Thyroid gland (tissue), 4 donors: Measurements from ENCODE around the gene KYNU. TPM values are rescaled to one million over a fixed set of nuclear protein-coding genes. Genes with fewer than 3 reads are reported as not detected.

Source experiments
- DNase-seq, 2 donors: peaks; one replicate each; pipeline ENCODE4 v3.0.0-alpha.2; 2019
- H3K27ac ChIP-seq, 3 donors: fragments of 200-600 bp; sonication (generic); 1 replicate in 2 of 3; 2 replicates in 1 of 3; pipeline ENCODE4 v1.5.1; 2016 to 2019; ENCODE audit warnings: mild to moderate bottlenecking in 1 of 3, moderate library complexity in 1 of 3
- H3K27me3 ChIP-seq: fragments of 200-600 bp; sonication (generic); one replicate; pipeline ENCODE4 v1.5.1; 2019
- H3K36me3 ChIP-seq, 2 donors: fragments of 200-600 bp; sonication (generic); one replicate each; pipeline ENCODE4 v1.5.1; 2016 to 2019
- H3K4me1 ChIP-seq, 2 donors: fragments of 200-600 bp; sonication (generic); one replicate each; pipeline ENCODE4 v1.5.1; 2017 to 2019
- H3K4me3 ChIP-seq, 3 donors: fragments of 200-600 bp; sonication (generic); replicated peaks in 1 of 3; 1 replicate in 2 of 3; 2 replicates in 1 of 3; pipeline ENCODE4 v1.5.1; 2016; ENCODE audit warnings: mild to moderate bottlenecking in 1 of 3
- H3K9me3 ChIP-seq: fragments of 200-600 bp; sonication (generic); one replicate; pipeline ENCODE4 v1.5.1; 2017
- POLR2A ChIP-seq, 2 donors: fragments of 450-650 bp; IDR thresholded peaks; one replicate each; pipeline ENCODE4 v1.6.1; 2017; ENCODE audit warnings: antibody characterized with exemption in 2 of 2, mild to moderate bottlenecking in 2 of 2, moderate library complexity in 1 of 2
- WGBS, 2 donors: methylation state at CpG; one replicate each; pipeline ENCODE4 v1.1.5; 2017; 5-methylcytosine and 5-hydroxymethylcytosine counted together
- intact Hi-C: fragments of 100-400 bp; cut with DNase I; formaldehyde crosslinking; loops from one replicate; pipeline ENCODE4 v1.15.1; 2023
- total RNA-seq, 4 donors: library from RNA; depleted of rRNA; stranded (reverse); fragments of >200 nt; gene quantifications; one replicate each; pipeline ENCODE4 v1.2.3, GENCODE V29; 2016
- TF ChIP-seq, protein P1 (sequence below), 6 experiments: fragments of 200-600 bp in 3 of 6; fragments of 450-650 bp in 3 of 6; sonication (generic) in 3 of 6; IDR thresholded peaks; one replicate each; pipeline ENCODE4 v1.5.1; 2016 to 2019; ENCODE audit warnings: antibody characterized with exemption in 6 of 6, mild to moderate bottlenecking in 2 of 6, inconsistent platforms in 1 of 6, moderate library complexity in 1 of 6

The KYNU gene
- total RNA-seq, 4 donors from 2014 or later = 0.93 to 7.8 (median 4.5) TPM

DNA sequence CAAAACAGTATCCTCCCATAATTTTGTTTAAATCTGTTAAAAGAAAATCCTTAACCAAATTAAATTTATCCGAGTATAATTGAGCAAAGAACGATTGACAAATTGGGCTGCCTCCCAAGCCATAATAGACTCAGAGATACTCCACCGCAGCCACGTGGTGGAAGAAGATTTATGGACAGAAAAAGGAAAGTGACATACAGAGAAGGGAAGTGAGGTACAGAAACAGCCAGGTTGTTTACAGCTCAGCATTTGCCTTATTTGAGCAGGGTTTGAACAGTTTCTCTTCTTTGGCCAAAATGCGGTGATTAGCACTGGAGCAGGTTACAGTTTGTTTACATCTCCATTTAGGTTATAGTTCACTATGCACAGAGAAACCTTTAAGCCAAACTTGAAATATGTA lies 60.8 kb downstream of the KYNU start:
- Histone ChIP-seq H3K27me3 (no peaks in the 10 kb centered on the region), H3K36me3 (no peaks in the 10 kb centered on the region), H3K4me1 (no peaks in the 10 kb centered on the region), H3K27ac (no peak overlapping the region), H3K4me3 (no peak overlapping the region), H3K9me3 (no peaks in the 10 kb centered on the region)
- DNase-seq = no peak
- WGBS, 2 donors = 80 to 89% methylated on average over 5 of the region's 5 CpGs
- intact Hi-C loops = no loop called here
- TF ChIP-seq POLR2A (IDR thresholded peaks at IDR 0.05) = no peak
- TF ChIP-seq, protein P1, sequence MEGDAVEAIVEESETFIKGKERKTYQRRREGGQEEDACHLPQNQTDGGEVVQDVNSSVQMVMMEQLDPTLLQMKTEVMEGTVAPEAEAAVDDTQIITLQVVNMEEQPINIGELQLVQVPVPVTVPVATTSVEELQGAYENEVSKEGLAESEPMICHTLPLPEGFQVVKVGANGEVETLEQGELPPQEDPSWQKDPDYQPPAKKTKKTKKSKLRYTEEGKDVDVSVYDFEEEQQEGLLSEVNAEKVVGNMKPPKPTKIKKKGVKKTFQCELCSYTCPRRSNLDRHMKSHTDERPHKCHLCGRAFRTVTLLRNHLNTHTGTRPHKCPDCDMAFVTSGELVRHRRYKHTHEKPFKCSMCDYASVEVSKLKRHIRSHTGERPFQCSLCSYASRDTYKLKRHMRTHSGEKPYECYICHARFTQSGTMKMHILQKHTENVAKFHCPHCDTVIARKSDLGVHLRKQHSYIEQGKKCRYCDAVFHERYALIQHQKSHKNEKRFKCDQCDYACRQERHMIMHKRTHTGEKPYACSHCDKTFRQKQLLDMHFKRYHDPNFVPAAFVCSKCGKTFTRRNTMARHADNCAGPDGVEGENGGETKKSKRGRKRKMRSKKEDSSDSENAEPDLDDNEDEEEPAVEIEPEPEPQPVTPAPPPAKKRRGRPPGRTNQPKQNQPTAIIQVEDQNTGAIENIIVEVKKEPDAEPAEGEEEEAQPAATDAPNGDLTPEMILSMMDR (IDR thresholded peaks at IDR 0.05) = no peak

DNA sequence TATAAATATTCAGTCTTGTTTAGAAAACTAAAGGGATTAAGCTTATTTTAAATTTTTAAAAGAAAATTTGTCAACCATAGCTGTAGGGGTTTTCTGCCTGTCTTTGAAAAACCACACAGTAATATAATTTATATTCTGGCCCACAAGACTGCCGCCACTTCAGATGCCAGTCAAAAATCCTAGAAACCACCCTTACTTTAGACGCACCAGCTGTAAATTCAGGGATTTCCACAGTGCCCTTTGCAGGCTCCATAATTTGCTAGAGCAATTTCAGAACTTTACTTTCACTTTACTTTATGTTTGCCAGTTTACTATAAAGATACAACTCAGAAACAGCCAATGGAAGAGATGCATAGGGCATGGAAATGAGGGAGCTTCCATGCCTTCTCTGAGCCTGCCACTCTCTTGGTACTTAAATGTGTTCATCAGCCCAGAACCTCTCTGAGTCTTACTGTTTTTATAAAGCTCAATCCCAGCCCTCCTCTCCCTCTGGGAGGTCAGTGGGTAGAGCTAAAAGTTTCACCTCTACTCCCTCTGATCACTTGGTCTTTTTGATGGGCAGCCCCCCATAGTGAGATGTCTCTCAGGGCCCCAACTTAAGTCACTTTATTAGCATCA lies 63.3 kb downstream of the KYNU start:
- WGBS, 2 donors = 77 to 81% methylated on average over 2 of the region's 2 CpGs
- no peak overlapping the region for H3K4me3 ChIP-seq
- H3K4me1 ChIP-seq = no peaks in the 10 kb centered on the region
- no peak overlapping the region for H3K27ac ChIP-seq
- intact Hi-C loops = no loop called here
- no peaks in the 10 kb centered on the region for H3K9me3 ChIP-seq
- TF ChIP-seq POLR2A (IDR thresholded peaks at IDR 0.05) = no peak
- TF ChIP-seq, protein P1 (IDR thresholded peaks at IDR 0.05) = no peak
- H3K27me3 ChIP-seq = no peaks in the 10 kb centered on the region
- H3K36me3 ChIP-seq = no peaks in the 10 kb centered on the region
- no peak for DNase-seq

DNA sequence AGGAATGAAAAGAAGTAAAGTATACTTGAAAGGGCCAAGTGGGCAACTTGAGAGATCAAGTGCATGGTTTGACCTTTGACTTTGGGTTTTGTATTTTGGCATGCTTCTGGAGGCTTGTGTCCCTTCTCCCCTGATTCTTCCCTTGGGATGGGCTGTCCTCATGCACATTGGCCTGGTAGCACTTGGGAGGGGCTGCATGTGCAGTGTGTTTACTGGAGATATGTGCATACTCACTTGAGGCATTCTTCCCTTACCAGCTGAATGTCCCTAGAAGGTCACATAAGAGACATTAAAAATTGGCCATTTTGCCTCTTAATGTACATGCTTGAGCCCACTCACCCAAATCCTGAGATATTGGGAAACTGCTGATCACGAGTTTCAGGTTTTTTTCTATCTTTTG lies 65.2 kb downstream of the KYNU start:
- H3K4me3 ChIP-seq = no peak overlapping the region
- no peak for DNase-seq
- 55 to 58% methylated on average over 1 of the region's 1 CpG for WGBS, 2 donors
- no peaks in the 10 kb centered on the region for H3K27me3 ChIP-seq
- H3K27ac ChIP-seq = no peak overlapping the region
- intact Hi-C loops = no loop called here
- TF ChIP-seq POLR2A (IDR thresholded peaks at IDR 0.05) = no peak
- TF ChIP-seq, protein P1 (IDR thresholded peaks at IDR 0.05) = no peak
- no peaks in the 10 kb centered on the region for H3K4me1 ChIP-seq
- no peaks in the 10 kb centered on the region for H3K36me3 ChIP-seq
- no peaks in the 10 kb centered on the region for H3K9me3 ChIP-seq

DNA sequence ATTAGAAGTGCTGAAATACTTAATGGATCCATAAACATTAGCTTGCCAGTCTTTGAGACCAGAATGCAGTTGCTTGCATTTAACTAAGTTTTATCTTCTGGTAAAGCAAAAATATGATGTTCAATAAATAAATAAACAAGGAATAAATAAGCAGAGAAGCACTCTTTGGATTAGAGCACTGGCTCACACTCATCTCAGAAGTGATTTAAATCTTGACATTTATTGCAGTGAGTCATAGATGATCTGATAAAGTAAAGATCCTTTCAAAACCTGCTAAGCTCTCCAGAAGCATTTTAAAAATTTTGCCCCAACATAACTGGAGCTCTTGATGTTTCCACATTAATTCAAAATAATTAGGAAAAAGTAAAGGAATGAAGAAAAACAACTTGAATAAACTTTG lies 66.8 kb downstream of the KYNU start:
- DNase-seq = no peak
- H3K27me3 ChIP-seq = no peaks in the 10 kb centered on the region
- H3K27ac ChIP-seq = no peak overlapping the region
- TF ChIP-seq POLR2A (IDR thresholded peaks at IDR 0.05) = no peak
- TF ChIP-seq, protein P1 (IDR thresholded peaks at IDR 0.05) = no peak
- H3K4me3 ChIP-seq = no peak overlapping the region
- H3K9me3 ChIP-seq = no peaks in the 10 kb centered on the region
- no peaks in the 10 kb centered on the region for H3K4me1 ChIP-seq
- no peaks in the 10 kb centered on the region for H3K36me3 ChIP-seq
- intact Hi-C loops = no loop called here

DNA sequence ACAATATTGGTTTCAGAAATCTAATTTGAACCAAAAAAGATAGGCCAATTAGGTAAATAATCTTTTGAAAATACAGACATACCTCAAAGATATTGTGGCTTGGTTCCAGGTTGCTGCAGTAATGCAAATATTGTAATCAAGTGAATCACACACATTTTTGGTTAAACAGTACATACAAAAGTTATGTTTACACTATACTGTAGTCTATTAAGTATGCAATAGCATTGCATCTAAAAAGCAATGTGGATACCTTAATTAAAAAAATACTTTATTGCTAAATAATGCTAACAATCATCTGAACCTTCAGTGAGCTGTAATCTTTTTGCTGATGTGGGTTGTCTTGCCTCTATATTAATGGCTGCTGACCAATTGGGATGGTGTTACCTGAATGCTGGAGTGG lies 67.3 kb downstream of the KYNU start:
- Histone ChIP-seq H3K4me1 (no peaks in the 10 kb centered on the region), H3K36me3 (no peaks in the 10 kb centered on the region), H3K27ac (no peak overlapping the region), H3K27me3 (no peaks in the 10 kb centered on the region), H3K9me3 (no peaks in the 10 kb centered on the region), H3K4me3 (no peak overlapping the region)
- TF ChIP-seq POLR2A (IDR thresholded peaks at IDR 0.05) = no peak
- TF ChIP-seq, protein P1 (IDR thresholded peaks at IDR 0.05) = no peak
- intact Hi-C loops = no loop called here
- no peak for DNase-seq
